Liver (tissue), 9 donors: ENCODE data around the gene WWC1. TPM values are rescaled to one million over a fixed set of nuclear protein-coding genes. Genes with fewer than 3 reads are reported as not detected.

Experiments
- DNase-seq: peaks from one replicate; pipeline ENCODE4 v3.0.0-alpha.2; 2017; ENCODE audit warnings: low spot score
- H3K27ac ChIP-seq, 2 donors: one replicate each; pipeline ENCODE4 v1.7.0; 2013; ENCODE audit warnings: inconsistent platforms in 2 of 2, low read length in 2 of 2, control low read depth in 1 of 2, low read depth in 1 of 2, mild to moderate bottlenecking in 1 of 2
- H3K27me3 ChIP-seq, 4 donors: one replicate each; pipeline versions ENCODE4 v1.6.1 to v1.7.0; 2013; ENCODE audit warnings: low read length in 3 of 4, inconsistent platforms in 1 of 4, mild to moderate bottlenecking in 1 of 4, moderate library complexity in 1 of 4; ENCODE audit not compliant: control insufficient read depth in 4 of 4, insufficient read depth in 4 of 4
- H3K36me3 ChIP-seq, 4 donors: one replicate each; pipeline versions ENCODE4 v1.6.1 to v1.7.0; 2013; ENCODE audit warnings: low read length in 3 of 4, mild to moderate bottlenecking in 3 of 4, low read depth in 1 of 4, moderate library complexity in 1 of 4; ENCODE audit not compliant: control insufficient read depth in 4 of 4, insufficient read depth in 3 of 4
- H3K4me1 ChIP-seq, 4 donors: one replicate each; pipeline versions ENCODE4 v1.6.1 to v1.7.0; 2013; ENCODE audit warnings: low read length in 3 of 4, mild to moderate bottlenecking in 3 of 4, moderate library complexity in 1 of 4; ENCODE audit not compliant: control insufficient read depth in 4 of 4, insufficient read depth in 4 of 4
- H3K4me3 ChIP-seq, 3 donors: one replicate each; pipeline versions ENCODE4 v1.6.1 to v1.7.0; 2013; ENCODE audit warnings: low read length in 3 of 3, control low read depth in 1 of 3, low read depth in 1 of 3, mild to moderate bottlenecking in 1 of 3
- H3K9ac ChIP-seq, 2 donors: one replicate each; pipeline ENCODE4 v1.7.0; 2013; ENCODE audit warnings: low read length in 2 of 2, mild to moderate bottlenecking in 2 of 2, moderate library complexity in 2 of 2, control low read depth in 1 of 2, low read depth in 1 of 2
- H3K9me3 ChIP-seq, 4 donors: one replicate each; pipeline versions ENCODE4 v1.6.1 to v1.7.0; 2013; ENCODE audit warnings: low read length in 3 of 4; ENCODE audit not compliant: control insufficient read depth in 4 of 4
- EGR1 ChIP-seq, 2 donors: IDR thresholded peaks; 2 replicates each; pipeline ENCODE4 v1.6.1; 2016 to 2018; ENCODE audit warnings: antibody characterized with exemption in 2 of 2, low read depth in 2 of 2
- FOXA1 ChIP-seq: IDR thresholded peaks from 2 replicates; pipeline ENCODE4 v1.6.1; 2016; ENCODE audit warnings: antibody characterized with exemption
- FOXA2 ChIP-seq: IDR thresholded peaks from 2 replicates; pipeline ENCODE4 v1.6.1; 2016; ENCODE audit warnings: antibody characterized with exemption
- GABPA ChIP-seq, 2 donors: IDR thresholded peaks in 1 of 2; conservative IDR thresholded peaks in 1 of 2; 2 replicates each; pipeline ENCODE4 v1.6.1; 2016; ENCODE audit warnings: antibody characterized with exemption in 2 of 2, mild to moderate bottlenecking in 1 of 2, moderate library complexity in 1 of 2
- HNF4A ChIP-seq, 2 donors: conservative IDR thresholded peaks; 2 replicates each; pipeline ENCODE4 v1.6.1; 2016; ENCODE audit warnings: antibody characterized with exemption in 2 of 2, mild to moderate bottlenecking in 2 of 2
- HNF4G ChIP-seq: IDR thresholded peaks from 2 replicates; pipeline ENCODE4 v1.6.1; 2016; ENCODE audit warnings: antibody characterized with exemption
- JUND ChIP-seq, 2 donors: IDR thresholded peaks; 2 replicates each; pipeline ENCODE4 v1.6.1; 2016; ENCODE audit warnings: antibody characterized with exemption in 2 of 2
- NR2F2 ChIP-seq: IDR thresholded peaks from 2 replicates; pipeline ENCODE4 v1.6.1; 2016; ENCODE audit warnings: antibody characterized with exemption
- RAD21 ChIP-seq, 2 donors: IDR thresholded peaks; 2 replicates each; pipeline ENCODE4 v1.6.1; 2016; ENCODE audit warnings: antibody characterized with exemption in 2 of 2, mild to moderate bottlenecking in 2 of 2
- RXRA ChIP-seq, 2 donors: IDR thresholded peaks; 2 replicates each; pipeline ENCODE4 v1.6.1; 2017 to 2018; ENCODE audit warnings: antibody characterized with exemption in 2 of 2, mild to moderate bottlenecking in 1 of 2
- SP1 ChIP-seq: IDR thresholded peaks from 2 replicates; pipeline ENCODE4 v1.6.1; 2018; ENCODE audit warnings: antibody characterized with exemption, mild to moderate bottlenecking
- TAF1 ChIP-seq: conservative IDR thresholded peaks from 2 replicates; pipeline ENCODE4 v1.6.1; 2016; ENCODE audit warnings: antibody characterized with exemption, mild to moderate bottlenecking
- YY1 ChIP-seq: IDR thresholded peaks from 2 replicates; pipeline ENCODE4 v1.6.1; 2016; ENCODE audit warnings: antibody characterized with exemption, mild to moderate bottlenecking
- WGBS: extraction: QIAGEN DNeasy Blood & Tissue Kit; methylation state at CpG from one replicate; pipeline ENCODE4 v1.1.7; 2013; 5-methylcytosine and 5-hydroxymethylcytosine counted together
- polyA plus RNA-seq, 2 donors: library from polyadenylated mRNA; stranded (reverse) in 1 of 2; unstranded in 1 of 2; fragments of 200-250 nt in 1 of 2; fragments of >200 nt in 1 of 2; fragmentation: Nextera tagmentation in 1 of 2; extraction: Ambion mirVana in 1 of 2; gene quantifications; one replicate each; pipeline versions ENCODE4 v1.2.1 to v1.2.3, GENCODE V29; 2013 to 2015
- total RNA-seq, 2 donors: library from RNA; depleted of rRNA; stranded (reverse); fragments of >200 nt; gene quantifications; one replicate each; pipeline ENCODE4 v1.2.3, GENCODE V29; 2014
- TF ChIP-seq, protein P1 (sequence below): IDR thresholded peaks from 2 replicates; pipeline ENCODE4 v1.6.1; 2016; ENCODE audit warnings: antibody characterized with exemption
- TF ChIP-seq, protein P2 (sequence below): IDR thresholded peaks from 2 replicates; pipeline ENCODE4 v1.6.1; 2016; ENCODE audit warnings: antibody characterized with exemption, mild to moderate bottlenecking
- TF ChIP-seq, protein P3 (sequence below): IDR thresholded peaks from 2 replicates; pipeline ENCODE4 v1.6.1; 2016; ENCODE audit warnings: antibody characterized with exemption
- TF ChIP-seq, protein P4 (sequence below): IDR thresholded peaks from 2 replicates; pipeline ENCODE4 v1.6.1; 2016; ENCODE audit warnings: antibody characterized with exemption
- TF ChIP-seq, protein P5 (sequence below): fragments of 150-350 bp; IDR thresholded peaks from 2 replicates; pipeline ENCODE4 v1.5.1; 2017; ENCODE audit warnings: improper control_type of control experiment, low read depth, low read length; ENCODE audit not compliant: missing input control
- donor health status: healthy.
- donor health status: healthy.
- donor health status: healthy.
- donor health status: healthy.
- donor health status: healthy.

The WWC1 gene
- total and polyA plus RNA-seq, 4 donors = 5.9 to 25.1 (median 14.8) TPM

DNA sequence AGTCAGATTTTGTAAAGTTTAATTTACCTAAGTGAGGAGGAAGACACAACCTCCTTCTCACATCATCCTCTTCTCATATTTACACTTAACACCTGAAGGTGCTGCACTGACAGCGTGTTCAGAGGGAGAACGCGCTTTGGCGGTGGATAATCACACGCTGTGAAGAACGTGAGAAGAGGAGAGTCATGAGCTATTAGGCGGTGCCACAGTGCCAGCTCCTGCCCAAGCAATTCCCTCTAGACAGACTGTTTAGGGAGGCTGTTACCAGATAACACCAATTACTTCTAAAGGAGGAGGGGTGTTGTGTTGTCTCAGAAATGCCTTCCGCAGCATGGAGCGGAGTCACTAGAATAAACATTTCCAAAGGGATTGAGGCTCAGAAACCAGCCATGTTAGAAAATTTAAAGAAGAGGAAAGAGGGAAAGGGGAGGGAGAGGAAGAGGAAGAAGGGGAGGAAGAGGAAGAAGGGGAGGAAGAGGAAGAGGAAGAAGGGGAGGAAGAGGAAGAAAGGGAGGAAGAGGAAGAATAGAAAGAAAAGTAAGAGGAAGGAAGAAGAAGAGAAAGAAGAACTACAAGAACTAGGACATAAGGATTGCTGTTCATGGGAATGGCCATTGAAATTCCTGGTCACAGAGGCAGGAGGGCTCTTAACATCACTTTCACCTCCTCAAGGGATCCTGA lies 37.3 kb upstream of the WWC1 start:
- Histone ChIP-seq H3K9ac (no peak overlapping the region), H3K9me3 (no peaks in the 10 kb centered on the region), H3K27me3 (no peaks in the 10 kb centered on the region), H3K27ac (no peak overlapping the region), H3K4me1 (no peaks in the 10 kb centered on the region), H3K36me3 (no peaks in the 10 kb centered on the region), H3K4me3 (no peak overlapping the region)
- TF ChIP-seq FOXA2 (no peak), RAD21 (IDR thresholded peaks at IDR 0.05) (no peak), GABPA (IDR thresholded peaks at IDR 0.05 in 1 of 2, conservative IDR thresholded peaks at IDR 0.05 in 1 of 2) (no peak), NR2F2 (no peak), HNF4A (conservative IDR thresholded peaks at IDR 0.05) (no peak), SP1 (no peak), JUND (IDR thresholded peaks at IDR 0.05) (no peak), EGR1 (IDR thresholded peaks at IDR 0.05; ENCODE audit: low read depth in 2 of 2) (no peak), YY1 (no peak), TAF1 (no peak), FOXA1 (no peak), RXRA (IDR thresholded peaks at IDR 0.05) (no peak), HNF4G (no peak)
- TF ChIP-seq, protein P1, sequence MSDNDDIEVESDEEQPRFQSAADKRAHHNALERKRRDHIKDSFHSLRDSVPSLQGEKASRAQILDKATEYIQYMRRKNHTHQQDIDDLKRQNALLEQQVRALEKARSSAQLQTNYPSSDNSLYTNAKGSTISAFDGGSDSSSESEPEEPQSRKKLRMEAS = no peak
- TF ChIP-seq, protein P2, sequence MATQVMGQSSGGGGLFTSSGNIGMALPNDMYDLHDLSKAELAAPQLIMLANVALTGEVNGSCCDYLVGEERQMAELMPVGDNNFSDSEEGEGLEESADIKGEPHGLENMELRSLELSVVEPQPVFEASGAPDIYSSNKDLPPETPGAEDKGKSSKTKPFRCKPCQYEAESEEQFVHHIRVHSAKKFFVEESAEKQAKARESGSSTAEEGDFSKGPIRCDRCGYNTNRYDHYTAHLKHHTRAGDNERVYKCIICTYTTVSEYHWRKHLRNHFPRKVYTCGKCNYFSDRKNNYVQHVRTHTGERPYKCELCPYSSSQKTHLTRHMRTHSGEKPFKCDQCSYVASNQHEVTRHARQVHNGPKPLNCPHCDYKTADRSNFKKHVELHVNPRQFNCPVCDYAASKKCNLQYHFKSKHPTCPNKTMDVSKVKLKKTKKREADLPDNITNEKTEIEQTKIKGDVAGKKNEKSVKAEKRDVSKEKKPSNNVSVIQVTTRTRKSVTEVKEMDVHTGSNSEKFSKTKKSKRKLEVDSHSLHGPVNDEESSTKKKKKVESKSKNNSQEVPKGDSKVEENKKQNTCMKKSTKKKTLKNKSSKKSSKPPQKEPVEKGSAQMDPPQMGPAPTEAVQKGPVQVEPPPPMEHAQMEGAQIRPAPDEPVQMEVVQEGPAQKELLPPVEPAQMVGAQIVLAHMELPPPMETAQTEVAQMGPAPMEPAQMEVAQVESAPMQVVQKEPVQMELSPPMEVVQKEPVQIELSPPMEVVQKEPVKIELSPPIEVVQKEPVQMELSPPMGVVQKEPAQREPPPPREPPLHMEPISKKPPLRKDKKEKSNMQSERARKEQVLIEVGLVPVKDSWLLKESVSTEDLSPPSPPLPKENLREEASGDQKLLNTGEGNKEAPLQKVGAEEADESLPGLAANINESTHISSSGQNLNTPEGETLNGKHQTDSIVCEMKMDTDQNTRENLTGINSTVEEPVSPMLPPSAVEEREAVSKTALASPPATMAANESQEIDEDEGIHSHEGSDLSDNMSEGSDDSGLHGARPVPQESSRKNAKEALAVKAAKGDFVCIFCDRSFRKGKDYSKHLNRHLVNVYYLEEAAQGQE = no peak
- TF ChIP-seq, protein P3, sequence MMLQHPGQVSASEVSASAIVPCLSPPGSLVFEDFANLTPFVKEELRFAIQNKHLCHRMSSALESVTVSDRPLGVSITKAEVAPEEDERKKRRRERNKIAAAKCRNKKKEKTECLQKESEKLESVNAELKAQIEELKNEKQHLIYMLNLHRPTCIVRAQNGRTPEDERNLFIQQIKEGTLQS = no peak
- TF ChIP-seq, protein P4, sequence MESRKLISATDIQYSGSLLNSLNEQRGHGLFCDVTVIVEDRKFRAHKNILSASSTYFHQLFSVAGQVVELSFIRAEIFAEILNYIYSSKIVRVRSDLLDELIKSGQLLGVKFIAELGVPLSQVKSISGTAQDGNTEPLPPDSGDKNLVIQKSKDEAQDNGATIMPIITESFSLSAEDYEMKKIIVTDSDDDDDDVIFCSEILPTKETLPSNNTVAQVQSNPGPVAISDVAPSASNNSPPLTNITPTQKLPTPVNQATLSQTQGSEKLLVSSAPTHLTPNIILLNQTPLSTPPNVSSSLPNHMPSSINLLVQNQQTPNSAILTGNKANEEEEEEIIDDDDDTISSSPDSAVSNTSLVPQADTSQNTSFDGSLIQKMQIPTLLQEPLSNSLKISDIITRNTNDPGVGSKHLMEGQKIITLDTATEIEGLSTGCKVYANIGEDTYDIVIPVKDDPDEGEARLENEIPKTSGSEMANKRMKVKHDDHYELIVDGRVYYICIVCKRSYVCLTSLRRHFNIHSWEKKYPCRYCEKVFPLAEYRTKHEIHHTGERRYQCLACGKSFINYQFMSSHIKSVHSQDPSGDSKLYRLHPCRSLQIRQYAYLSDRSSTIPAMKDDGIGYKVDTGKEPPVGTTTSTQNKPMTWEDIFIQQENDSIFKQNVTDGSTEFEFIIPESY = no peak
- TF ChIP-seq, protein P5, sequence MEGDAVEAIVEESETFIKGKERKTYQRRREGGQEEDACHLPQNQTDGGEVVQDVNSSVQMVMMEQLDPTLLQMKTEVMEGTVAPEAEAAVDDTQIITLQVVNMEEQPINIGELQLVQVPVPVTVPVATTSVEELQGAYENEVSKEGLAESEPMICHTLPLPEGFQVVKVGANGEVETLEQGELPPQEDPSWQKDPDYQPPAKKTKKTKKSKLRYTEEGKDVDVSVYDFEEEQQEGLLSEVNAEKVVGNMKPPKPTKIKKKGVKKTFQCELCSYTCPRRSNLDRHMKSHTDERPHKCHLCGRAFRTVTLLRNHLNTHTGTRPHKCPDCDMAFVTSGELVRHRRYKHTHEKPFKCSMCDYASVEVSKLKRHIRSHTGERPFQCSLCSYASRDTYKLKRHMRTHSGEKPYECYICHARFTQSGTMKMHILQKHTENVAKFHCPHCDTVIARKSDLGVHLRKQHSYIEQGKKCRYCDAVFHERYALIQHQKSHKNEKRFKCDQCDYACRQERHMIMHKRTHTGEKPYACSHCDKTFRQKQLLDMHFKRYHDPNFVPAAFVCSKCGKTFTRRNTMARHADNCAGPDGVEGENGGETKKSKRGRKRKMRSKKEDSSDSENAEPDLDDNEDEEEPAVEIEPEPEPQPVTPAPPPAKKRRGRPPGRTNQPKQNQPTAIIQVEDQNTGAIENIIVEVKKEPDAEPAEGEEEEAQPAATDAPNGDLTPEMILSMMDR = no peak
- 82% methylated on average over 9 of the region's 9 CpGs for WGBS
- no peak for DNase-seq
